GM04504 (cell line): ENCODE data around the gene KIAA0825.
A peak's percentile ranks its signal among the peaks of the same experiment; 100 is the strongest.
"Not testable (repeated sequence)": the region's sequence is repeated elsewhere in the genome, so short reads cannot be mapped to it uniquely, and the experiment has no call there.

Experiments
- DNase-seq: peaks from one replicate; pipeline ENCODE4 v3.0.0-alpha.2; 2012; ENCODE audit warnings: low read depth

KIAA0825 gene

DNA sequence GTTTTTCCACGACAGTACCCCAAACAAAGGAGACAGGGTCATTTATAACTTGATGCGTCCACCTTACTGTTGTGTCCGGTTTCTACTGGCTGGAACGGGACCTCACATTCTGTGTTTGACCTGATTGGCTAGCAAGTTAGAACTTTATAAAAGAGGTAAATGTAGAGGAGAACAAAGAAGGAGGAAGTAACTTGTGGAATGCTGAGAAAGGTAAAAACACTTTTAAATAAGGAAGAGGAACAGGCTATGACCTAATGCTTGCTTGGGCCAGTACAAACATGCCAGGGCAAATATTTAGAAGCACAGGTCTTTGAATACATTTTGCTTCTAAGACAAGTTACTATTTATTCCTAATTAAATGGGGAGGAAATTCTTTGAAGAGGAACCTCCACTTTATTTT, 251.6 kb downstream of the KIAA0825 start:
- no peak for DNase-seq

GRCh38 chr5:94362857-94363256, 255.5 kb downstream of the KIAA0825 start:
- no peak for DNase-seq

- DNase-seq: no peak
Measured at GRCh38 chr5:94361832-94362796, 256.3 kb downstream of the KIAA0825 start.

DNA sequence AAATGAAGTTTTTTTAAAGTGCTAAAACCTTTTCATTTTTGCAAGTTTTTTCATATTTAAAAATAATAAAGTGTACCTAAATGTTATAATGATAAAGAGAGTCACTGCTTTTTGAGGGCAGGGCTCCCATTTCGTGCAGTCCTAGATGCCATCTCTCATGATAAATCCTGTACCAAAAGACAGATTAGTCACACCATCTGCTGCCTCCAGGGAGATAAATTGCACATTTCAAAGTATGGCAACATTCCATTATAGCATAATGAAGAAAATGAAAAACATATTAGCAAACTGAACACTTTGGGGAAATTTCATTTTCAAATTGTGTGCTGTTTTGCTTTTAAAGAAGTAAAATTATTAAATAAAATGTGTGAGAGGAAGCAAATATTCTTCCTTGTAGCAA, 257.2 kb downstream of the KIAA0825 start:
- DNase-seq: peak; percentile 7

GRCh38 chr5:94360382-94361130, 257.8 kb downstream of the KIAA0825 start:
- DNase-seq: no peak

DNA sequence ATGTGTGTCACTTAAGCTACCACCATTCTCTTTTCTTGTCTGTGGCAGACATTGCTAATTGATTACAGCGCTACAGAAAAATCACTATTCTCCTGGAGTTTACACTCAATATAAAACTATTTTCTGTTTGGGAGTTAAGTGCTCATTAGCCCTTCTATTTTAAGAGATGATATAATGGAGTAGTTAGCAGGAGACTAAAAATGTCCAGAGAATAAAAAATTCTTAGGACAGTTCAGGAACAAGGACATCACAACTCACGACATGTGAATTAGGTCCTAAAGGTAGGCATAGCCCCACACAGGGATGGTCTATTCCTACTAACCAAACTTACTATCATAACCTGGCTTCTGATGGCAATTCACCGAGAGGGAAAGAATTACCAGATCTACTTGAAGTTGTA, 258.5 kb downstream of the KIAA0825 start:
- DNase-seq: no peak

GRCh38 chr5:94355811-94356210, 262.6 kb downstream of the KIAA0825 start:
- DNase-seq: no peak

DNA sequence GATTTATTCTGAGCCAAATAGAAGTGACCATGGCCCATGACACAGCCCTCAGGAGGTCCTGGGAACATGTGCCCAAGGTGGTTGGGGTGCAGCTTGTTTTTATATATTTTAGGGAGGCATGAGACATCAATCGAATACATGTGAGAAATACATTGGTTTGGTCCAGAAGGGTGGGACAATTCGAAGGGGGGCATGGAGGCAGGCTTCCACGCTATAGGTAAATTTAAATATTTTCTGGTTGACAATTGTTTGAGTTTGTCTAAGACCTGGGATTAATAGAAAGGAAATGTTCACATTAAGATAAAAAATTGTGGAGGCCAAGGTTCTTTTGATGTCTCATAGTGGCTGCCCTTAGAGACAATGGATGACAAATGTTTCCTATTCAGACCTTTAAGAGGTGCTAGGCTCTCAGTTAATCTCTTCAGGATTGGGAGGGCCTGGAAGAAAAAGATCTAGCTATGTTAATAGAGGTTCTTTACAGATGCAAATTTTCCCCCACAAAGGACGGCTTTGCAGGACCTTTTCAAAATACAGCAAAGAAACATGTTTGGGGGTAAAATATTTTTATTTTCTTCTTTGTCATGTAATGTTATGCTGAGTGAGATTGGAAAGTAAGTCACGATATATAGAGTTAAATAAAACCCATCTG, 263.4 kb downstream of the KIAA0825 start:
- DNase-seq: not testable (repeated sequence)

- no peak for DNase-seq
Measured at GRCh38 chr5:94353605-94354004, 264.8 kb downstream of the KIAA0825 start.

GRCh38 chr5:94347130-94347529, 271.3 kb downstream of the KIAA0825 start:
- no peak for DNase-seq

DNA sequence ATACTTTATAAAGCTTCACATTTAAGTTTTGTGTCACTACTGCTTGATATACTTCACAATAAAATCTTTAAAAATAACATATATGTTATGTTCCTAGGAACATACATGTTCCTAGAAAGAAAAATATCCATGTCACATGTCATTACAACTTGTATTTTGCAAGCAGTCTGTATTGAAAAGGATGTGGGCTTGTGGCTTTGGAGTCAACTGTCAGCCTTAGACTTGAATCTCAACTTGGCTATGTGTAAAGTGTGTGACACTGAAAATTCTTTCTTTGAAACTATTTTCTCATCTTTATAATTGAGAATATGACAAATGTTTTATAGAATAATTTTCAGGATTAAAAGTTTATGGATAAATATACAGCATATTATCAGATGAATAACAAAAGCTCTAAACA, 273.1 kb downstream of the KIAA0825 start:
- DNase-seq: no peak

- no peak for DNase-seq
Measured at GRCh38 chr5:94337617-94338016, 280.8 kb downstream of the KIAA0825 start.

- no peak for DNase-seq
Measured at GRCh38 chr5:94335936-94336335, 282.5 kb downstream of the KIAA0825 start.

DNA sequence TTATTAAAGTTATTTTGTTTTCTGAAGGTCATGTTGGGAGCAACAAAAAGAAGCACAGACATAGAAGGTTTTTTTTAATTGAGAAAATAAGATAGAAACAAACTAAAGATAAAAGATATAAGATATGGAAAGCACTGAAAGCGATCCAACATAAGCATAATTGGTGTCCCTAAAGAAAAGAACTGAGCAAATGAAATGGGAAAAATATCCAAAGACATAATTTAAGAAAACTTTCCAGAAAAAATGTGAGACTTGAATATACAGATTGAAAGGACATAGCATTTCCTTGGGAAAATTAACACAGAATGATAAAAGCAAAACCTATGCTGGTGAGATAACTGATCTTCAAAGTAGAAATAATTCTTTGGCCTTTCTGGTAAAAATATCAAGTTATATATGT, 289.3 kb downstream of the KIAA0825 start:
- no peak for DNase-seq

GRCh38 chr5:94326586-94326985, 291.8 kb downstream of the KIAA0825 start:
- no peak for DNase-seq

DNA sequence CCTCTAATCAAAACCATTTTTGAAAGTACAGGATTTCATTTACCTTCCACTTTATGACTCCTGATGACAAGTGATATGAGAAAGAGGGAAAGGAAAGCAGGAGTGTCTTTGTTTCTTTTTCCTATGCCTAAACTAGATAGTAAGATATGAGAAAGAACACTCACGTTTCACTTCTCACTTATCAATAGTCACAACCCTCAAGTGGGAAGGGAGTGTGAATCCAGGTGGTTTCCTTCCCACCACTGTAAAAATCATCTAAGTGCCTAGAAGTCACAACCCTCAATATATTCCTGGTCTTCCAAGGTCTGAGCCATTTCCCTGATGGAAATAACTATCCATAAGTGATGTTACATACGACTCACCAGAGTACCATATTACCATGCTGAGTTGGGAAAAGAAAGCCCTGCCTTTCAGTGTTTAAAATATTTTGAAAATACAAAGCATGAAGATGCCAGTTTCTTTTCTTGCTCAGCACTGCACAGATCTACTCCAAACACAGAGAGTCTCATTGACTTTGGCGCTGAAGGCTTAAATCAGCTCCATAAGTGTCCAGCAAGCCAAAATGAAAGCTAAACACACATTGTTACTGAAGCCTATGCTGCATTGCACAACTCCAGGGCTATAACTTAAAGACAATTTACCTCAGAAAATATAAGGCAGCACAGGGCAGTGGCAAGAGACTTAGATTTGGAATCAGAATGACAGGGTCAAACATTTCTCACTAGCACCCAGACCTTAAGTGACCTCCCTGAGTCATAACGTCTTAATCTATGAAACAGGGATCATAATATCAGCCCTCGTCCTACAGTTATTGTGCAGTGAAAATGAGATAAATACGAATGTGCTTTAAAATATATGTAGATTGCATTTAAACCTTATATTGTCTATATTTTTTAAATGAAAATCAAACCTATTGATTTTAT, 301.2 kb downstream of the KIAA0825 start:
- DNase-seq: no peak

GRCh38 chr5:94314460-94315131, 303.8 kb downstream of the KIAA0825 start:
- DNase-seq: no peak

DNA sequence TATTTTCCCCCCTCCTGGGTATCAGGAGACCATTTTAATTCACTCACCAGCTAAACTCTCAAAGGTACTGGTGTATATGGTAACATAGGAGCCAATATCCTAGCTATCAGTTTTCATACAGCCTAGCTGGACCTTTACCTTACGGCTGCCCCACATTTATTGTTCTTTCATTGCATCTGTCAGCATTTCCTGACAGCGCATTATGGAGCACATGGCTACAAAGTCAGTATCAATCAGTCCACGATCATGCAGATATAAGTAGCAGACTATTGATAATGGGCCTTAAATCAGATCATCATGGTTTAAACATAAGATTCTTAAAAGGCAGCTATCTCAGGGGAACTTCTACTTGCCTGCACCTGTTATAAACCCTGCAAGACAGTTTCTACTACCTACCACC, 304.7 kb downstream of the KIAA0825 start:
- DNase-seq: no peak

DNA sequence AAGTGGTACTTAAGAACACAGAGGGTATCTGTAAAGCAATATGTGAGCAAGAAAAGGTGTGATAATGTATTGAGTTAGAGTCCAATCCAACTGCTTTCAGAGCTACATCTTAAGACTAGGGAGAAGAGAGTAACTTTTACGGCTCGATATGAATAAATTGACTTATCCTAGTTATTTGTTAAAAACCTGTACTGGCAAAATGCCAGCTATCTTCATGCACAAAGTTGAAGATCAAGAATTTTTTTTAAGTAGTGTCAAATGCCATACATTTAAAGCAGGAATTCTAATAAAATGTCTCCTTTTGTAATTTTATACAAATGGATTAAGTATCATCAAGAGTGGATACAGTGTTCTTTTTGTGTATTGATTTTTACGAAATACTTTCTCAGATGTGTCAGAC, 305.2 kb downstream of the KIAA0825 start:
- DNase-seq: no peak

- no peak for DNase-seq
Measured at GRCh38 chr5:94312298-94312697, 306.1 kb downstream of the KIAA0825 start.

DNA sequence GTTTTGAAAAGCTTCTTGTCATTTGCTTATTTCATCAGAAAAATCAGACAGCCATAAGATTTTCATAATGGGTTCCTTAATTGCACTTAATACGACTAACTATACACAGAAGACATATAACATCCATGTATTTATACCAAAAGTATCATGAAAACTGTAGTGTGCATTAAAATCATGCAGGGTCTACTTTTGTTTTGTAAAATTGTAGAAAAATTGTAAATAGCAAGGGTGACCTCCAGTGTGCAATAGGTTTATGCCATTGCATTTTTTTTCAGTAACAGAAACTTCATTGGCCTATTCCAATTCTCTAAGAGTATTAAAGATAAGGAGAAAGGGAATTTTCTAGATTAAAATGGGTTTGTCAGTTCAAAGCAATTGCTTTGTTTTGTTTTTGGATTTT, 307.6 kb downstream of the KIAA0825 start:
- no peak for DNase-seq
